HepG2 (cell line): Measurements from ENCODE around the gene HLA-DMB. TPM values are rescaled to one million over a fixed set of nuclear protein-coding genes. Genes with fewer than 3 reads are reported as not detected.
A peak's percentile ranks its signal among the peaks of the same experiment; 100 is the strongest.

Experiments used
- CHCHD3 ChIP-seq: sonication (generic); formaldehyde crosslinking; IDR thresholded peaks from 2 replicates; pipeline ENCODE4 v1.8.0; 2022; ENCODE audit warnings: mild to moderate bottlenecking, missing genetic modification reagents, moderate library complexity
- EZH2 ChIP-seq: conservative IDR thresholded peaks from 2 replicates; pipeline ENCODE4 v1.6.1; 2012; ENCODE audit warnings: mild to moderate bottlenecking, low read depth, low read length, moderate library complexity
- FOSL2 ChIP-seq: sonication (generic); formaldehyde crosslinking; IDR thresholded peaks from 2 replicates; pipeline ENCODE4 v1.4.0; 2020; ENCODE audit warnings: missing genetic modification reagents
- REXO4 ChIP-seq: sonication (generic); formaldehyde crosslinking; IDR thresholded peaks from 2 replicates; pipeline ENCODE4 v1.8.0; 2022; ENCODE audit warnings: missing genetic modification reagents, mild to moderate bottlenecking, borderline replicate concordance
- SMAD1 ChIP-seq: sonication (generic); formaldehyde crosslinking; IDR thresholded peaks from 2 replicates; pipeline ENCODE4 v1.4.0; 2020; ENCODE audit warnings: missing genetic modification reagents, low read depth, mild to moderate bottlenecking, borderline replicate concordance
- ZBTB21 ChIP-seq: sonication (generic); formaldehyde crosslinking; IDR thresholded peaks from 2 replicates; pipeline ENCODE4 v1.4.0; 2020; ENCODE audit warnings: missing genetic modification reagents
- ZFP36L1 ChIP-seq: sonication (generic); formaldehyde crosslinking; IDR thresholded peaks from 2 replicates; pipeline ENCODE4 v1.8.0; 2022; ENCODE audit warnings: mild to moderate bottlenecking, missing genetic modification reagents, moderate library complexity
- ZNF224 ChIP-seq: sonication (generic); formaldehyde crosslinking; IDR thresholded peaks from 2 replicates; pipeline ENCODE4 v1.5.0; 2020; ENCODE audit warnings: mild to moderate bottlenecking, missing genetic modification reagents
- ZNF235 ChIP-seq: sonication (generic); formaldehyde crosslinking; IDR thresholded peaks from 2 replicates; pipeline ENCODE4 v1.8.1; 2023; ENCODE audit warnings: mild to moderate bottlenecking, missing genetic modification reagents, borderline replicate concordance
- ZNF547 ChIP-seq: sonication (generic); formaldehyde crosslinking; IDR thresholded peaks from 2 replicates; pipeline ENCODE4 v1.5.1; 2020; ENCODE audit warnings: mild to moderate bottlenecking, missing genetic modification reagents
- ZNF567 ChIP-seq: sonication (generic); formaldehyde crosslinking; IDR thresholded peaks from 2 replicates; pipeline ENCODE4 v1.8.1; 2023; ENCODE audit warnings: mild to moderate bottlenecking, missing genetic modification reagents, borderline replicate concordance
- ZNF788 ChIP-seq: sonication (generic); formaldehyde crosslinking; IDR thresholded peaks from 2 replicates; pipeline ENCODE4 v1.5.0; 2020; ENCODE audit warnings: mild to moderate bottlenecking, missing genetic modification reagents, borderline replicate concordance
- ZSCAN21 ChIP-seq: sonication (generic); formaldehyde crosslinking; IDR thresholded peaks from 2 replicates; pipeline ENCODE4 v1.8.0; 2022; ENCODE audit warnings: mild to moderate bottlenecking, missing genetic modification reagents, moderate library complexity, borderline replicate concordance
- polyA plus RNA-seq, 8 experiments: library from polyadenylated mRNA; depleted of rRNA in 3 of 8; stranded (reverse) in 7 of 8; unstranded in 1 of 8; fragments of >200 nt; fragmentation: Illumina TruSeq in 4 of 8; extraction: Trizol in 4 of 8; gene quantifications; 2 replicates each; pipeline versions ENCODE4 v1.2.1 to v1.2.3, GENCODE V29; 2011 to 2016; ENCODE audit warnings: low read depth in 4 of 8, missing spikeins in 1 of 8, mixed read lengths in 1 of 8; ENCODE audit not compliant: insufficient read depth in 1 of 8
- total RNA-seq, 5 experiments: library from RNA; depleted of rRNA; stranded (reverse); fragments of >200 nt; fragmentation: Illumina TruSeq; extraction: Trizol; gene quantifications; 2 replicates each; pipeline ENCODE4 v1.2.3, GENCODE V29; 2016; ENCODE audit warnings: low read depth in 1 of 5
- TF ChIP-seq, protein P1 (sequence below): IDR thresholded peaks from 2 replicates; pipeline ENCODE4 v1.4.0; 2020; ENCODE audit warnings: mild to moderate bottlenecking, missing genetic modification reagents
- TF ChIP-seq, protein P2 (sequence below): sonication (generic); formaldehyde crosslinking; IDR thresholded peaks from 2 replicates; pipeline ENCODE4 v1.4.0; 2020; ENCODE audit warnings: mild to moderate bottlenecking, missing genetic modification reagents
- TF ChIP-seq, protein P3 (sequence below): sonication (generic); formaldehyde crosslinking; IDR thresholded peaks from 2 replicates; pipeline ENCODE4 v1.5.1; 2020; ENCODE audit warnings: mild to moderate bottlenecking, missing genetic modification reagents, borderline replicate concordance
- TF ChIP-seq, protein P4 (sequence below): sonication (generic); formaldehyde crosslinking; IDR thresholded peaks from 2 replicates; pipeline ENCODE4 v1.8.1; 2023; ENCODE audit warnings: mild to moderate bottlenecking, moderate library complexity, missing genetic modification reagents

HLA-DMB gene
- total and polyA plus RNA-seq, 2 of the 13 experiments (the other 11 are each of a cell fraction or from before 2014, with no cell fraction given) = not detected

DNA sequence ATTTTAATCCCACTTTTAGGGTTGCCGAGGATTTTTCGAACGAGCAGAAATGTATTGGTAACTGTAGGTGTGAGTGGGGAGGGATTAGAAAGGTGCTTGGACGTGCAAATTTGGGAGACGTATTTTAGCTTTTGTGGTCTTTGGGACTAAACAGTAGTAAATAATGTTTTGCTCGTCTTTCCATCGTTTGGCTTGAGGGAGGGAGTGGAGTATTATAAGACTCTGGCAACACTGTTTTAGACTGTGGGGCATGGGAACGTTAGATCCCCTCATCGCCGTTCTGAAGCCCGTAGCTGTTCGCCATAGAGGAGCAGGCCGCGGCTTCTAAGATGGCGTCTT is 30.4 kb upstream of the HLA-DMB start (continued):
- 0 out of 2 replicates have a peak, but pooled peaks have one; percentile 22 for TF ChIP-seq ZNF224
- no peak for TF ChIP-seq ZNF567 (CRISPR knock-in tag)
- TF ChIP-seq ZNF788 = peak; percentile 6; the same call in 1 of the 2 replicates
- TF ChIP-seq ZNF235 (CRISPR knock-in tag) = no peak
- no peak for TF ChIP-seq ZBTB21 (CRISPR knock-in tag)
- TF ChIP-seq, protein P1, sequence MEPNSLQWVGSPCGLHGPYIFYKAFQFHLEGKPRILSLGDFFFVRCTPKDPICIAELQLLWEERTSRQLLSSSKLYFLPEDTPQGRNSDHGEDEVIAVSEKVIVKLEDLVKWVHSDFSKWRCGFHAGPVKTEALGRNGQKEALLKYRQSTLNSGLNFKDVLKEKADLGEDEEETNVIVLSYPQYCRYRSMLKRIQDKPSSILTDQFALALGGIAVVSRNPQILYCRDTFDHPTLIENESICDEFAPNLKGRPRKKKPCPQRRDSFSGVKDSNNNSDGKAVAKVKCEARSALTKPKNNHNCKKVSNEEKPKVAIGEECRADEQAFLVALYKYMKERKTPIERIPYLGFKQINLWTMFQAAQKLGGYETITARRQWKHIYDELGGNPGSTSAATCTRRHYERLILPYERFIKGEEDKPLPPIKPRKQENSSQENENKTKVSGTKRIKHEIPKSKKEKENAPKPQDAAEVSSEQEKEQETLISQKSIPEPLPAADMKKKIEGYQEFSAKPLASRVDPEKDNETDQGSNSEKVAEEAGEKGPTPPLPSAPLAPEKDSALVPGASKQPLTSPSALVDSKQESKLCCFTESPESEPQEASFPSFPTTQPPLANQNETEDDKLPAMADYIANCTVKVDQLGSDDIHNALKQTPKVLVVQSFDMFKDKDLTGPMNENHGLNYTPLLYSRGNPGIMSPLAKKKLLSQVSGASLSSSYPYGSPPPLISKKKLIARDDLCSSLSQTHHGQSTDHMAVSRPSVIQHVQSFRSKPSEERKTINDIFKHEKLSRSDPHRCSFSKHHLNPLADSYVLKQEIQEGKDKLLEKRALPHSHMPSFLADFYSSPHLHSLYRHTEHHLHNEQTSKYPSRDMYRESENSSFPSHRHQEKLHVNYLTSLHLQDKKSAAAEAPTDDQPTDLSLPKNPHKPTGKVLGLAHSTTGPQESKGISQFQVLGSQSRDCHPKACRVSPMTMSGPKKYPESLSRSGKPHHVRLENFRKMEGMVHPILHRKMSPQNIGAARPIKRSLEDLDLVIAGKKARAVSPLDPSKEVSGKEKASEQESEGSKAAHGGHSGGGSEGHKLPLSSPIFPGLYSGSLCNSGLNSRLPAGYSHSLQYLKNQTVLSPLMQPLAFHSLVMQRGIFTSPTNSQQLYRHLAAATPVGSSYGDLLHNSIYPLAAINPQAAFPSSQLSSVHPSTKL (CRISPR knock-in tag) = no peak
- no peak for TF ChIP-seq CHCHD3
- TF ChIP-seq EZH2 = no peak
- TF ChIP-seq FOSL2 (CRISPR knock-in tag) = no peak
- no peak for TF ChIP-seq REXO4 (CRISPR knock-in tag)
- TF ChIP-seq, protein P2, sequence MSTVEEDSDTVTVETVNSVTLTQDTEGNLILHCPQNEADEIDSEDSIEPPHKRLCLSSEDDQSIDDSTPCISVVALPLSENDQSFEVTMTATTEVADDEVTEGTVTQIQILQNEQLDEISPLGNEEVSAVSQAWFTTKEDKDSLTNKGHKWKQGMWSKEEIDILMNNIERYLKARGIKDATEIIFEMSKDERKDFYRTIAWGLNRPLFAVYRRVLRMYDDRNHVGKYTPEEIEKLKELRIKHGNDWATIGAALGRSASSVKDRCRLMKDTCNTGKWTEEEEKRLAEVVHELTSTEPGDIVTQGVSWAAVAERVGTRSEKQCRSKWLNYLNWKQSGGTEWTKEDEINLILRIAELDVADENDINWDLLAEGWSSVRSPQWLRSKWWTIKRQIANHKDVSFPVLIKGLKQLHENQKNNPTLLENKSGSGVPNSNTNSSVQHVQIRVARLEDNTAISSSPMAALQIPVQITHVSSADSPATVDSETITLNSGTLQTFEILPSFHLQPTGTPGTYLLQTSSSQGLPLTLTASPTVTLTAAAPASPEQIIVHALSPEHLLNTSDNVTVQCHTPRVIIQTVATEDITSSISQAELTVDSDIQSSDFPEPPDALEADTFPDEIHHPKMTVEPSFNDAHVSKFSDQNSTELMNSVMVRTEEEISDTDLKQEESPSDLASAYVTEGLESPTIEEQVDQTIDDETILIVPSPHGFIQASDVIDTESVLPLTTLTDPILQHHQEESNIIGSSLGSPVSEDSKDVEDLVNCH (CRISPR knock-in tag) = peak; percentile 49; the same call in 1 of the 2 replicates
- no peak for TF ChIP-seq SMAD1 (CRISPR knock-in tag)
- TF ChIP-seq ZNF547 = no peak
- TF ChIP-seq ZFP36L1 = peak; percentile 8; the same call in 1 of the 2 replicates
- TF ChIP-seq, protein P3, sequence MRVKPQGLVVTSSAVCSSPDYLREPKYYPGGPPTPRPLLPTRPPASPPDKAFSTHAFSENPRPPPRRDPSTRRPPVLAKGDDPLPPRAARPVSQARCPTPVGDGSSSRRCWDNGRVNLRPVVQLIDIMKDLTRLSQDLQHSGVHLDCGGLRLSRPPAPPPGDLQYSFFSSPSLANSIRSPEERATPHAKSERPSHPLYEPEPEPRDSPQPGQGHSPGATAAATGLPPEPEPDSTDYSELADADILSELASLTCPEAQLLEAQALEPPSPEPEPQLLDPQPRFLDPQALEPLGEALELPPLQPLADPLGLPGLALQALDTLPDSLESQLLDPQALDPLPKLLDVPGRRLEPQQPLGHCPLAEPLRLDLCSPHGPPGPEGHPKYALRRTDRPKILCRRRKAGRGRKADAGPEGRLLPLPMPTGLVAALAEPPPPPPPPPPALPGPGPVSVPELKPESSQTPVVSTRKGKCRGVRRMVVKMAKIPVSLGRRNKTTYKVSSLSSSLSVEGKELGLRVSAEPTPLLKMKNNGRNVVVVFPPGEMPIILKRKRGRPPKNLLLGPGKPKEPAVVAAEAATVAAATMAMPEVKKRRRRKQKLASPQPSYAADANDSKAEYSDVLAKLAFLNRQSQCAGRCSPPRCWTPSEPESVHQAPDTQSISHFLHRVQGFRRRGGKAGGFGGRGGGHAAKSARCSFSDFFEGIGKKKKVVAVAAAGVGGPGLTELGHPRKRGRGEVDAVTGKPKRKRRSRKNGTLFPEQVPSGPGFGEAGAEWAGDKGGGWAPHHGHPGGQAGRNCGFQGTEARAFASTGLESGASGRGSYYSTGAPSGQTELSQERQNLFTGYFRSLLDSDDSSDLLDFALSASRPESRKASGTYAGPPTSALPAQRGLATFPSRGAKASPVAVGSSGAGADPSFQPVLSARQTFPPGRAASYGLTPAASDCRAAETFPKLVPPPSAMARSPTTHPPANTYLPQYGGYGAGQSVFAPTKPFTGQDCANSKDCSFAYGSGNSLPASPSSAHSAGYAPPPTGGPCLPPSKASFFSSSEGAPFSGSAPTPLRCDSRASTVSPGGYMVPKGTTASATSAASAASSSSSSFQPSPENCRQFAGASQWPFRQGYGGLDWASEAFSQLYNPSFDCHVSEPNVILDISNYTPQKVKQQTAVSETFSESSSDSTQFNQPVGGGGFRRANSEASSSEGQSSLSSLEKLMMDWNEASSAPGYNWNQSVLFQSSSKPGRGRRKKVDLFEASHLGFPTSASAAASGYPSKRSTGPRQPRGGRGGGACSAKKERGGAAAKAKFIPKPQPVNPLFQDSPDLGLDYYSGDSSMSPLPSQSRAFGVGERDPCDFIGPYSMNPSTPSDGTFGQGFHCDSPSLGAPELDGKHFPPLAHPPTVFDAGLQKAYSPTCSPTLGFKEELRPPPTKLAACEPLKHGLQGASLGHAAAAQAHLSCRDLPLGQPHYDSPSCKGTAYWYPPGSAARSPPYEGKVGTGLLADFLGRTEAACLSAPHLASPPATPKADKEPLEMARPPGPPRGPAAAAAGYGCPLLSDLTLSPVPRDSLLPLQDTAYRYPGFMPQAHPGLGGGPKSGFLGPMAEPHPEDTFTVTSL (CRISPR knock-in tag) = no peak
- TF ChIP-seq, protein P4, sequence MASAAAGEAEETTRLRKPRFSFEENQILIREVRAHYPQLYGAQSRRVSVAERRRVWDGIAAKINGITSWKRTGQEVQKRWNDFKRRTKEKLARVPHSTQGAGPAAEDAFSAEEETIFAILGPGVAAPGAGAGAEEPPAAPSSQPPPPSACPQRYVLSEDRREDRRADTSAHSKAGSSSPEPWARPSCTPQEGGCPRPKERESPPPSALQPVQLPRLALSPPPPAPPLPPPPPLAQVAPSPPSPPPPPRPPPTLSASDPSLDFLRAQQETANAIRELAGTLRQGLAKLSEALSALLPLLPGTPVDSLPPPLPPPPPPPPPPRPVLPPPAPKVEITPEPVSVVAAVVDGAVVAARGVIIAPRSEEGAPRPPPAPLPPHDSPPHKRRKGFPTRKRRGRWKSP (CRISPR knock-in tag) = no peak
- TF ChIP-seq ZSCAN21 (CRISPR knock-in tag) = no peak; the same call in 1 of the 2 replicates
